ENCODE data around the gene PCGF2. TPM values are rescaled to one million over a fixed set of nuclear protein-coding genes. Genes with fewer than 3 reads are reported as not detected.

PCGF2 gene
- total RNA-seq, 1 donor from 2014 or later, result 108 TPM

- H3K36me3 Mint-ChIP-seq (ENCODE audit: low read depth), result peaks cover 3% of the 10 kb centered on the region
- DNase-seq (ENCODE audit: low read depth, low spot score), result no peak
- H3K4me1 Mint-ChIP-seq, result peaks cover 23% of the 10 kb centered on the region
- H3K27me3 Mint-ChIP-seq (ENCODE audit: low read depth), result peaks cover 5% of the 10 kb centered on the region
- no peak for TF ChIP-seq CTCF (conservative IDR thresholded peaks at IDR 0.05)
- H3K27ac Mint-ChIP-seq (ENCODE audit: unreplicated experiment), result no peak overlapping the region
- no peaks in the 10 kb centered on the region for H3K9me3 Mint-ChIP-seq
- H3K4me3 Mint-ChIP-seq, result no peak overlapping the region
Observed at GRCh38 chr17:38724337-38724988, 23.7 kb downstream of the PCGF2 start.

- no peaks in the 10 kb centered on the region for H3K9me3 Mint-ChIP-seq
- H3K27ac Mint-ChIP-seq (ENCODE audit: unreplicated experiment), result no peak overlapping the region
- H3K27me3 Mint-ChIP-seq (ENCODE audit: low read depth), result peaks cover 10% of the 10 kb centered on the region
- TF ChIP-seq CTCF (conservative IDR thresholded peaks at IDR 0.05), result no peak
- H3K4me1 Mint-ChIP-seq, result peaks cover 25% of the 10 kb centered on the region
- no peak for DNase-seq (ENCODE audit: low read depth, low spot score)
- peaks cover 3% of the 10 kb centered on the region for H3K36me3 Mint-ChIP-seq (ENCODE audit: low read depth)
- H3K4me3 Mint-ChIP-seq, result no peak overlapping the region
Observed at GRCh38 chr17:38721802-38722201, 26.3 kb downstream of the PCGF2 start.

- Mint-ChIP-seq H3K27me3 (ENCODE audit: low read depth) (peaks cover 10% of the 10 kb centered on the region), H3K4me3 (peak overlapping the region; percentile 0), H3K4me1 (peaks cover 25% of the 10 kb centered on the region), H3K9me3 (no peaks in the 10 kb centered on the region), H3K36me3 (ENCODE audit: low read depth) (peaks cover 5% of the 10 kb centered on the region), H3K27ac (ENCODE audit: unreplicated experiment) (no peak overlapping the region)
- no peak for DNase-seq (ENCODE audit: low read depth, low spot score)
- no peak for TF ChIP-seq CTCF (conservative IDR thresholded peaks at IDR 0.05)
Observed at GRCh38 chr17:38720941-38721340, 27.2 kb downstream of the PCGF2 start.

- Mint-ChIP-seq H3K27me3 (ENCODE audit: low read depth) (peaks cover 10% of the 10 kb centered on the region), H3K9me3 (no peaks in the 10 kb centered on the region), H3K27ac (ENCODE audit: unreplicated experiment) (no peak overlapping the region), H3K4me1 (peaks cover 24% of the 10 kb centered on the region), H3K36me3 (ENCODE audit: low read depth) (peaks cover 7% of the 10 kb centered on the region), H3K4me3 (no peak overlapping the region)
- DNase-seq (ENCODE audit: low read depth, low spot score), result no peak
- TF ChIP-seq CTCF (conservative IDR thresholded peaks at IDR 0.05), result no peak
Observed at GRCh38 chr17:38719943-38720641, 28.0 kb downstream of the PCGF2 start.

- DNase-seq (ENCODE audit: low read depth, low spot score), result no peak
- peaks cover 21% of the 10 kb centered on the region for H3K4me1 Mint-ChIP-seq
- H3K9me3 Mint-ChIP-seq, result no peaks in the 10 kb centered on the region
- H3K4me3 Mint-ChIP-seq, result peak overlapping the region; percentile 45
- H3K27me3 Mint-ChIP-seq (ENCODE audit: low read depth), result peaks cover 10% of the 10 kb centered on the region
- TF ChIP-seq CTCF (conservative IDR thresholded peaks at IDR 0.05), result no peak
- H3K27ac Mint-ChIP-seq (ENCODE audit: unreplicated experiment), result no peak overlapping the region
- H3K36me3 Mint-ChIP-seq (ENCODE audit: low read depth), result peaks cover 7% of the 10 kb centered on the region
Observed at GRCh38 chr17:38719289-38719942, 28.7 kb downstream of the PCGF2 start.
